ENCODE results near the gene TMEM164. TPM values are rescaled to one million over a fixed set of nuclear protein-coding genes. Genes with fewer than 3 reads are reported as not detected.

Gene TMEM164
- total and polyA plus RNA-seq, 4 experiments from 2014 or later = 0.52 to 17.2 (median 9.9) TPM

DNA sequence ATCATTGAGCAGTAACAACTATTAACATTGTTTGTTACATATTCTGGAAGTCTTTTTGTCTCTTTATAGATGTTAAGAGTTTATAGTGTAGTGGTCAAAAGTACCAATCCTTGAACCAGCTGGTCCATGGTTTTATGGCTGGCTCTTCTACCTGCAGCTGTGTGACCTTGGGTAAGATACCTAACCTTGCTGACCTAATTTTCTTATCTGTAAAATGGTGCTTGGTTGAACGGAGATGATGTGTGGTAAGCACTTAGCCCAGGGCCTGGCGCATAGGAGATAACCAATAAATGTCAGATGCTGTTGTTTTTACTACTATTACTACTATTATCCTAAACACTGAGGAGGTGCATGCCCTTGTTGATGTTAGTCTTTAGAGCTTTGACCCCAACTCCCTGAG, 116.6 kb downstream of the TMEM164 start:
- no peak overlapping the region for H3K27ac ChIP-seq (ENCODE audit: low read depth, low read length)

GRCh38 chrX:110120025-110120424, 117.1 kb downstream of the TMEM164 start:
- Histone ChIP-seq H3K4me3 (ENCODE audit: low read length in 2 of 2) (no peak overlapping the region), H3K4me1 (ENCODE audit: insufficient read depth, low read length) (no peaks in the 10 kb centered on the region), H3K36me3 (ENCODE audit: insufficient read depth, low read length) (no peaks in the 10 kb centered on the region), H3K27me3 (ENCODE audit: insufficient read depth, low read length) (no peaks in the 10 kb centered on the region), H3K9me3 (ENCODE audit: control insufficient read depth in 1 of 2, low read length in 2 of 2) (no peaks in the 10 kb centered on the region), H3K27ac (ENCODE audit: low read depth, low read length) (no peak overlapping the region)
- Mint-ChIP-seq H3K36me3 (peaks cover 8 to 12% of the 10 kb centered on the region in 2 donors), H3K27me3 (no peaks in the 10 kb centered on the region), H3K9me3 (peaks cover 0 to 2% (median 0%) of the 10 kb centered on the region in 8 donors), H3K4me3 (no peak overlapping the region), H3K4me1 (no peaks in the 10 kb centered on the region), H3K27ac (no peak overlapping the region)
- no peak for DNase-seq
- POLR2A ChIA-PET (ENCODE audit: partially characterized antibody) = no interaction called here
- intact Hi-C loops (cut with micrococcal nuclease) = no loop called here
- CTCF ChIA-PET (ENCODE audit: partially characterized antibody) = no interaction called here

More for the DNA sequence above, 116.6 kb downstream of the TMEM164 start:
- Histone ChIP-seq H3K27me3 (ENCODE audit: insufficient read depth, low read length) (no peaks in the 10 kb centered on the region), H3K9me3 (ENCODE audit: control insufficient read depth in 1 of 2, low read length in 2 of 2) (no peaks in the 10 kb centered on the region), H3K36me3 (ENCODE audit: insufficient read depth, low read length) (no peaks in the 10 kb centered on the region), H3K4me1 (ENCODE audit: insufficient read depth, low read length) (no peaks in the 10 kb centered on the region), H3K4me3 (ENCODE audit: low read length in 2 of 2) (no peak overlapping the region)
- H3K36me3 Mint-ChIP-seq = peaks cover 8 to 12% of the 10 kb centered on the region in 2 donors
- intact Hi-C loops (cut with micrococcal nuclease) = no loop called here
- H3K27me3 Mint-ChIP-seq = no peaks in the 10 kb centered on the region
- H3K9me3 Mint-ChIP-seq = peaks cover 0 to 2% (median 0%) of the 10 kb centered on the region in 8 donors
- H3K4me1 Mint-ChIP-seq = no peaks in the 10 kb centered on the region
- ChIA-PET CTCF (ENCODE audit: partially characterized antibody) (no interaction called here), POLR2A (ENCODE audit: partially characterized antibody) (no interaction called here)
- H3K27ac Mint-ChIP-seq = no peak overlapping the region
- DNase-seq = no peak
- H3K4me3 Mint-ChIP-seq = no peak overlapping the region

DNA sequence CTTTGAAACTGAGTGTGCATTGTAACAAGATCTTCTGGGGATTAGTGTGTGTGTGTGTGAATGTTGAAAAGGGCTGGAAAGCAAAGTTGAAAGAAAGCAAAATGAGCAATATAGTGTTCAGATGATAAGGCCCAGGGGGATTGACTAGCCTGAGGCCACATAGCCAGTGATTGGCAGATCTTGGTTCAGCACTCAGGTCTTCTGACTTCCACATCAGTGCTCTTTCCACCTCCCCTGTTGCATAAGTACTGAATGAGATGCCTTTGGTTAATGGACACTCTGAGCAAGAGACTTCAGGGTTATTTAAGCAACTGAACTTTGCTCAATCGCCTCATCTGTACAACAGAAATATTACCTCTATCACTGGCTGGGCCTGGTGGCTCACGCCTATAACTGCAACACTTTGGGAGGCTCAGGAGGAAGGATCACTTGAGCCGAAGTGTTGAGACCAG, 120.4 kb downstream of the TMEM164 start:
- Mint-ChIP-seq H3K4me3 (no peak overlapping the region), H3K36me3 (peaks cover 7 to 8% of the 10 kb centered on the region in 2 donors), H3K4me1 (peaks cover 0 to under 1% (median 0%) of the 10 kb centered on the region in 4 donors), H3K9me3 (peaks cover 0 to 2% (median 0%) of the 10 kb centered on the region in 8 donors), H3K27me3 (no peaks in the 10 kb centered on the region), H3K27ac (no peak overlapping the region)
- H3K9me3 ChIP-seq (ENCODE audit: control insufficient read depth in 1 of 2, low read length in 2 of 2) = no peaks in the 10 kb centered on the region
- H3K27me3 ChIP-seq (ENCODE audit: insufficient read depth, low read length) = no peaks in the 10 kb centered on the region
- CTCF ChIA-PET (ENCODE audit: partially characterized antibody) = no interaction called here
- H3K4me1 ChIP-seq (ENCODE audit: insufficient read depth, low read length) = no peaks in the 10 kb centered on the region
- POLR2A ChIA-PET (ENCODE audit: partially characterized antibody) = no interaction called here
- no peak for DNase-seq
- intact Hi-C loops (cut with micrococcal nuclease) = no loop called here
- H3K4me3 ChIP-seq (ENCODE audit: low read length in 2 of 2) = no peak overlapping the region
- H3K36me3 ChIP-seq (ENCODE audit: insufficient read depth, low read length) = no peaks in the 10 kb centered on the region
- no peak overlapping the region for H3K27ac ChIP-seq (ENCODE audit: low read depth, low read length)

DNA sequence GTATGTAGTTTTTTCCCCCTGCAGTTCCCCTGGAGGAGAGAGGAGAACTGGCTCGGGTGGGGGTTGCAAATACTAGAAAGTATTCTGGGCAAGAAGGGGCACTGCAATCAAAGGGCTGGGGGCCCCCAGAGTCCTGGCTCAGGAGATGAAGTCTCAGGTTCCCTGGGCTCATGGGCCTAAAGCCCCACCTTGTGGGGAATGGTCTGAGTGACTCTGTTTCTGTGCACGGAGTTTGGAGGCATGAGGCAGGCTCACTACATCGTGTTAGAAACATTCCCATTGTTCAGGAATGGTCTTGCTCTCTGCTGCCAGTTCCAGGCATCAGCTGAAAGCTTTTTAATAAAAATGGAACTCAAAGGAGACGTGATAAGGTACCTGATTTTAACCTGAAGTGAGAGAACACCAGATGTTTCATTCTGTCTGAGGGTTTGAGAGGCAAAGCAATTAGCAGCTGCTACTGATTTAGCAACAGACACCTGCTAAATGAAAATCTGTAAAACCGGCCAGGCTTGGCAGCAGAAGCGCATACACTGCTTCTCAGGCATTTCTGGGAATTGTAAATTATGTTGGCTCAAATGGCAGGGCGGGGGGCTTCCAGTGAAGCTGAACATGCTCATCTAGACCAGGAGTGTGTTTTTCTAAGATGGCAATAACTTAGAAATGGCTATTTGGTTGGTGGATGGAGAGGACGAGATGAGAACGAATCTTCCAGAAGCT, 122.7 kb downstream of the TMEM164 start:
- H3K27me3 Mint-ChIP-seq = no peaks in the 10 kb centered on the region
- H3K4me3 ChIP-seq (ENCODE audit: low read length in 2 of 2) = no peak overlapping the region
- CTCF ChIA-PET (ENCODE audit: partially characterized antibody) = no interaction called here
- no peaks in the 10 kb centered on the region for H3K9me3 Mint-ChIP-seq
- peaks cover 5 to 8% of the 10 kb centered on the region in 2 donors for H3K36me3 Mint-ChIP-seq
- POLR2A ChIA-PET (ENCODE audit: partially characterized antibody) = no interaction called here
- DNase-seq = no peak
- no peaks in the 10 kb centered on the region for H3K9me3 ChIP-seq (ENCODE audit: control insufficient read depth in 1 of 2, low read length in 2 of 2)
- intact Hi-C loops (cut with micrococcal nuclease) = no loop called here
- no peaks in the 10 kb centered on the region for H3K4me1 ChIP-seq (ENCODE audit: insufficient read depth, low read length)
- peaks cover 0 to 1% (median 0%) of the 10 kb centered on the region in 4 donors for H3K4me1 Mint-ChIP-seq
- H3K36me3 ChIP-seq (ENCODE audit: insufficient read depth, low read length) = no peaks in the 10 kb centered on the region
- H3K27ac Mint-ChIP-seq = no peak overlapping the region
- no peak overlapping the region for H3K4me3 Mint-ChIP-seq
- H3K27ac ChIP-seq (ENCODE audit: low read depth, low read length) = no peak overlapping the region
- no peaks in the 10 kb centered on the region for H3K27me3 ChIP-seq (ENCODE audit: insufficient read depth, low read length)

GRCh38 chrX:110131031-110131430, 128.1 kb downstream of the TMEM164 start:
- H3K27me3 Mint-ChIP-seq = no peaks in the 10 kb centered on the region
- Histone ChIP-seq H3K4me3 (ENCODE audit: low read length in 2 of 2) (no peak overlapping the region), H3K4me1 (ENCODE audit: insufficient read depth, low read length) (no peaks in the 10 kb centered on the region), H3K9me3 (ENCODE audit: control insufficient read depth in 1 of 2, low read length in 2 of 2) (no peaks in the 10 kb centered on the region), H3K27me3 (ENCODE audit: insufficient read depth, low read length) (no peaks in the 10 kb centered on the region), H3K36me3 (ENCODE audit: insufficient read depth, low read length) (peaks cover 2% of the 10 kb centered on the region), H3K27ac (ENCODE audit: low read depth, low read length) (no peak overlapping the region)
- ChIA-PET CTCF (ENCODE audit: partially characterized antibody) (no interaction called here), POLR2A (ENCODE audit: partially characterized antibody) (no interaction called here)
- H3K4me1 Mint-ChIP-seq = peaks cover 0 to 1% (median 0%) of the 10 kb centered on the region in 4 donors
- H3K36me3 Mint-ChIP-seq = peaks cover 0 to 8% of the 10 kb centered on the region in 2 donors
- no peak for DNase-seq
- H3K9me3 Mint-ChIP-seq = no peaks in the 10 kb centered on the region
- no peak overlapping the region for H3K27ac Mint-ChIP-seq
- no peak overlapping the region for H3K4me3 Mint-ChIP-seq
- intact Hi-C loops (cut with micrococcal nuclease) = no loop called here

- H3K36me3 Mint-ChIP-seq = peaks cover 0 to 8% of the 10 kb centered on the region in 2 donors
- intact Hi-C loops (cut with micrococcal nuclease) = no loop called here
- DNase-seq = no peak
- CTCF ChIA-PET (ENCODE audit: partially characterized antibody) = interaction anchor here (2.0 kb wide), 1 partner anchor 15 kb away, joined by 7 read pairs; no protein-coding TSS in a partner anchor
- POLR2A ChIA-PET (ENCODE audit: partially characterized antibody) = no interaction called here
- no peak overlapping the region for H3K27ac ChIP-seq (ENCODE audit: low read depth, low read length)
- no peaks in the 10 kb centered on the region for H3K9me3 Mint-ChIP-seq
- H3K9me3 ChIP-seq (ENCODE audit: control insufficient read depth in 1 of 2, low read length in 2 of 2) = no peaks in the 10 kb centered on the region
- H3K27ac Mint-ChIP-seq = no peak overlapping the region
- H3K27me3 Mint-ChIP-seq = no peaks in the 10 kb centered on the region
- H3K4me3 ChIP-seq (ENCODE audit: low read length in 2 of 2) = no peak overlapping the region
- no peaks in the 10 kb centered on the region for H3K27me3 ChIP-seq (ENCODE audit: insufficient read depth, low read length)
- H3K4me1 Mint-ChIP-seq = peaks cover 0 to 1% (median 0%) of the 10 kb centered on the region in 4 donors
- H3K4me1 ChIP-seq (ENCODE audit: insufficient read depth, low read length) = no peaks in the 10 kb centered on the region
- H3K36me3 ChIP-seq (ENCODE audit: insufficient read depth, low read length) = peaks cover 2% of the 10 kb centered on the region
- H3K4me3 Mint-ChIP-seq = no peak overlapping the region
These were observed 129.7 kb downstream of the TMEM164 start for GRCh38 chrX:110132450-110133114.

DNA sequence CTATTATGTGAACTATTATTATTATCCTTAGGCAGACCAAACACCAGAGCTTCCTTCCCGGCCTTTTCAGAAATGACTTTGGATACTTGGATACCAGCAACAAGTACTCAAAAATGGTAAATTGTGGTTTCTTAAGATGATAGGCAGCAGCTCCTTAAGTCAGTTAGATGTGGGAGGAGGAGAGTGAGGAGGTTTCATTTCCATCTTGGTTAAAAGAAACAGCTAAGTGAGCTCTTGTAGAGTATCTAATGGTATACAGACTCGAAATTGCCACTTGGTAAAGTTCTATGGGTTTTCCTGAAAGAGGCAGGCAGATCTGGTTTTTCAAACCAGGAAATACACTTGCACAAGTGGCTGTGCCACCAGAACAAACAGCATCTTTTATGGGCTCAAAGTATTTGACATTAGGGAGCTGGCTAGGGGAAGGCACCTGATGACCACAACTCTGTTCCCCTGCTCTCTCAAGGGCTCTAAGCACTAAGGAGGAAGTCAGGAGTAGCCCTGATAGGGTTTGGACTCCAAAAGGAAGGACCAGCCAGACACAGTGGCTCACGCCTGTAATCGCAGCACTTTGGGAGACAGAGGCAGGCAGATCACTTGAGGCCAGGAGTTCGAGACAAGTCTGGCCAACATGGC, 130.9 kb downstream of the TMEM164 start:
- Histone ChIP-seq H3K36me3 (ENCODE audit: insufficient read depth, low read length) (peaks cover 2% of the 10 kb centered on the region), H3K27ac (ENCODE audit: low read depth, low read length) (no peak overlapping the region), H3K27me3 (ENCODE audit: insufficient read depth, low read length) (no peaks in the 10 kb centered on the region), H3K4me1 (ENCODE audit: insufficient read depth, low read length) (no peaks in the 10 kb centered on the region), H3K4me3 (ENCODE audit: low read length in 2 of 2) (no peak overlapping the region), H3K9me3 (ENCODE audit: control insufficient read depth in 1 of 2, low read length in 2 of 2) (no peaks in the 10 kb centered on the region)
- DNase-seq = no peak
- peaks cover 0 to 8% of the 10 kb centered on the region in 2 donors for H3K36me3 Mint-ChIP-seq
- no peak overlapping the region for H3K27ac Mint-ChIP-seq
- no peaks in the 10 kb centered on the region for H3K4me1 Mint-ChIP-seq
- H3K27me3 Mint-ChIP-seq = no peaks in the 10 kb centered on the region
- no peaks in the 10 kb centered on the region for H3K9me3 Mint-ChIP-seq
- ChIA-PET CTCF (ENCODE audit: partially characterized antibody) (interaction anchor here (1.2 to 2.0 kb wide), 2 partner anchors 11 to 13 kb away, joined by 3 to 7 read pairs; no protein-coding TSS in a partner anchor), POLR2A (ENCODE audit: partially characterized antibody) (no interaction called here)
- intact Hi-C loops (cut with micrococcal nuclease) = no loop called here
- no peak overlapping the region for H3K4me3 Mint-ChIP-seq

Measured in CD4-positive, alpha-beta memory T cell (primary cell).